HFF-Myc (cell line): Measurements from ENCODE around the gene RAB29.

Experiments
- DNase-seq: peaks from one replicate; pipeline ENCODE4 v3.0.0-alpha.2; 2011; ENCODE audit warnings: low read depth; ENCODE audit errors: extremely low read depth
- H3K4me3 ChIP-seq: replicated peaks from 2 replicates; pipeline ENCODE4 v1.5.1; 2011; ENCODE audit warnings: low read depth, mild to moderate bottlenecking, control low read depth, low read length
- CTCF ChIP-seq: IDR thresholded peaks from 2 replicates; pipeline ENCODE4 v1.5.1; 2012; ENCODE audit warnings: mild to moderate bottlenecking, low read depth, low read length, control low read depth; ENCODE audit errors: missing control alignments

Gene RAB29

GRCh38 chr1:205805082-205805711, 29.9 kb upstream of the RAB29 start:
- H3K4me3 ChIP-seq, result no peak overlapping the region
- no peak for DNase-seq
- no peak for TF ChIP-seq CTCF

- DNase-seq, result no peak
- no peak for TF ChIP-seq CTCF
- no peak overlapping the region for H3K4me3 ChIP-seq
These were observed 29.3 kb upstream of the RAB29 start for GRCh38 chr1:205804605-205805004.

GRCh38 chr1:205803986-205804385, 28.7 kb upstream of the RAB29 start:
- H3K4me3 ChIP-seq, result no peak overlapping the region
- no peak for DNase-seq
- no peak for TF ChIP-seq CTCF

- TF ChIP-seq CTCF, result no peak
- no peak for DNase-seq
These were observed 26.8 kb upstream of the RAB29 start for GRCh38 chr1:205802060-205802459.

GRCh38 chr1:205800981-205801703, 25.9 kb upstream of the RAB29 start:
- H3K4me3 ChIP-seq, result no peak overlapping the region
- TF ChIP-seq CTCF, result no peak
- DNase-seq, result no peak

More at GRCh38 chr1:205802060-205802459, 26.8 kb upstream of the RAB29 start:
- no peak overlapping the region for H3K4me3 ChIP-seq

- no peak for DNase-seq
- H3K4me3 ChIP-seq, result no peak overlapping the region
- no peak for TF ChIP-seq CTCF
These were observed 25.1 kb upstream of the RAB29 start for GRCh38 chr1:205800427-205800826.
